Endothelial cell of umbilical vein (primary cell): Measurements from ENCODE around the gene DCUN1D1.

Experiments used
- CTCF ChIP-seq, 2 donors: IDR thresholded peaks; 1 replicate in 1 of 2; 2 replicates in 1 of 2; pipeline ENCODE4 v1.5.1; 2011; ENCODE audit warnings: low read length in 2 of 2, mild to moderate bottlenecking in 2 of 2, moderate library complexity in 2 of 2, control low read depth in 1 of 2, inconsistent platforms in 1 of 2, low read depth in 1 of 2; ENCODE audit not compliant: insufficient read depth in 1 of 2; ENCODE audit errors: extremely low read depth in 1 of 2
- EZH2 ChIP-seq: IDR thresholded peaks from 2 replicates; pipeline ENCODE4 v1.6.1; 2012; ENCODE audit warnings: borderline replicate concordance, low read depth, mild to moderate bottlenecking, moderate library complexity, low read length, inconsistent platforms; ENCODE audit not compliant: severe bottlenecking
- FOS ChIP-seq: IDR thresholded peaks from 2 replicates; pipeline ENCODE4 v1.6.1; 2011; ENCODE audit warnings: mild to moderate bottlenecking, low read length, moderate library complexity, borderline replicate concordance; ENCODE audit not compliant: insufficient read depth
- JUN ChIP-seq: IDR thresholded peaks from 2 replicates; pipeline ENCODE4 v1.6.1; 2011; ENCODE audit warnings: borderline replicate concordance, low read depth; ENCODE audit not compliant: insufficient read length, insufficient read depth
- MAX ChIP-seq: IDR thresholded peaks from 2 replicates; pipeline ENCODE4 v1.6.1; 2011; ENCODE audit not compliant: insufficient read depth, insufficient read length
- MYC ChIP-seq: IDR thresholded peaks from one replicate; pipeline ENCODE4 v1.6.1; 2011; ENCODE audit warnings: mild to moderate bottlenecking, low read depth, low read length
- POLR2A ChIP-seq: IDR thresholded peaks from 2 replicates; pipeline ENCODE4 v1.6.1; 2012; ENCODE audit warnings: low read depth, mild to moderate bottlenecking, control low read depth, low read length
- POLR2AphosphoS5 ChIP-seq: IDR thresholded peaks from 2 replicates; pipeline ENCODE4 v1.6.1; 2012; ENCODE audit warnings: low read depth, mild to moderate bottlenecking, control low read depth, low read length, moderate library complexity; ENCODE audit not compliant: insufficient read depth

GRCh38 chr3:183013856-183014255 is 33.5 kb upstream of the DCUN1D1 start:
- TF ChIP-seq POLR2AphosphoS5 (no peak), CTCF (IDR thresholded peaks at IDR 0.05; ENCODE audit: extremely low read depth in 1 of 2, insufficient read depth in 1 of 2, low read depth in 1 of 2, low read length in 2 of 2) (no peak), MYC (no peak), EZH2 (no peak), MAX (no peak), POLR2A (no peak), JUN (no peak), FOS (no peak)
